HG02763 (cell line): ENCODE data around the gene VAMP4.
A peak's percentile ranks its signal among the peaks of the same experiment; 100 is the strongest.
"Not testable (repeated sequence)": the region's sequence is repeated elsewhere in the genome, so short reads cannot be mapped to it uniquely, and the experiment has no call there.

ENCODE experiments used
- ATAC-seq: cut with Tn5 transposase; IDR thresholded peaks from one replicate; pipeline ENCODE4 v1.9.1; 2021; ENCODE audit warnings: mild to moderate bottlenecking, moderate library complexity; ENCODE audit not compliant: unreplicated experiment

The VAMP4 gene

DNA sequence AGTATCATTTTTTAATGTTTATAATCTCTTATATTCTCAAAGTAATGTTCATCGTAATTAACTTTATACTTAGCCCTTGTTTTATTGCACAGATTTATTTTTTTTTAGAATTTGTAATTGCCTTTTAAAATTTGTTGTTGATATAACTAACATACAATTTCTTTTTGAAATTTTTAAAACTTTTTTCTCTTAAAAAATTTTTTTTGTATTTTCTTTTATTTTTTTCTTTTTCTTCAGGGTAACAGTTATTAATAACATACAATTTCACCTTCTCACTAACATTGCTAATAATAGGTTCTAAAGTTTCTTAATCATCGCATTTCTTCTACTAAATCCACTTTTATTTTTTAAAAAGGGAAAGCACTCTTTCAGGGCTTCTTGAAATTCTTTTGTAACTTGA is 11.3 kb upstream of the VAMP4 start:
- ATAC-seq = no peak

DNA sequence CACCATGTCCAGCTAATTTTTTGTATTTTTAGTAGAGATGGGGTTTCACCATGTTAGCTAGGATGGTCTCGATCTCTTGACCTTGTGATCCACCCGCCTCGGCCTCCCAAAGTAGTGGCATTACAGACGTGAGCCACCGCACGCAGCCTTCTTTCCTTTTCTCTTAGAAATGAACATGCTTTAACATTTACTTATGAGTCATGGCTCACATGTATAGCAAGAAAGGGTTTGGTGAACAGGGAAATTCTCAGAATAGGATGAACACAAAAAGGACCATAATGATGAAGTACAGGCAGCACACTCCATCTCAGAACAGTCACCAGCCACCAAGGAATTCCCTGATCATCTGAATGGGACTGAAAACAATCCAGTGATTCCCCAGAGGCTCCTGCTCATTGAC is 9.4 kb upstream of the VAMP4 start:
- ATAC-seq = no peak

DNA sequence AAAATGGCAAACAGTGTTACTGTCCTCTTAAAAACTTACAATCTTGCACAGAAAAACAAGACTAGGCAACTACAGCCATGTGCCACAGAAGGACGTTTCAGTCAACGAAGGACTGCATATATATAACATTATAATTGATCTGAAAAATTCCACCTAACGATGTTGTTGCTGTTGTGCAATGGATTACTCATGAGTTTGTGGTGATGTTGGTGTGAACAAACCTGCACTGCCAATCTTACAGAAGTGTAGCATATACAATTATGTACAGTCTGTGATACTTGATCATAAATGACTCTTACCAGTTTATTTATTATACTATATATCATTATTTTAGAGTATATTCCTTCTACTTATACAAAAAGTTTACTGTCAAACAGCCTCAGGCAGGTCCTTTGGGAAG is 6.8 kb upstream of the VAMP4 start:
- ATAC-seq = no peak

DNA sequence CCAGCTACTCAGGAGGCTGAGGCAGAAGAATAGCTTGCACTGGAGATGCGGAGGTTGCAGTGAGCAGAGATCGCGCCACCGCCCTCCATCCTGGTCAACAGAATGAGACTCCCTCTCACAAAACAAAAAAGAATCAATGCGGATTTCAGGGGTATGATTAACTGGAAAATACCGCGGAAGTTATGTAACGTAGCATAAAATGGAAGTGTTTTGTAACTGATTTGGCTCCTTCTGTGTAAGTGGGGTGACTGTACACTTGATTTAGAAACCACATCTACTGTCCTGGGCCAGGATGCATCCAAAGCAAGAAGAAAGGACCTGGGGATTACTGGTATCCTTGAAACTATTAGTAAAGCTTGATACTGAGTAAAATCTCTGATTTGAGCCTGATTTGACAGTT is 3.1 kb upstream of the VAMP4 start:
- ATAC-seq = no peak

DNA sequence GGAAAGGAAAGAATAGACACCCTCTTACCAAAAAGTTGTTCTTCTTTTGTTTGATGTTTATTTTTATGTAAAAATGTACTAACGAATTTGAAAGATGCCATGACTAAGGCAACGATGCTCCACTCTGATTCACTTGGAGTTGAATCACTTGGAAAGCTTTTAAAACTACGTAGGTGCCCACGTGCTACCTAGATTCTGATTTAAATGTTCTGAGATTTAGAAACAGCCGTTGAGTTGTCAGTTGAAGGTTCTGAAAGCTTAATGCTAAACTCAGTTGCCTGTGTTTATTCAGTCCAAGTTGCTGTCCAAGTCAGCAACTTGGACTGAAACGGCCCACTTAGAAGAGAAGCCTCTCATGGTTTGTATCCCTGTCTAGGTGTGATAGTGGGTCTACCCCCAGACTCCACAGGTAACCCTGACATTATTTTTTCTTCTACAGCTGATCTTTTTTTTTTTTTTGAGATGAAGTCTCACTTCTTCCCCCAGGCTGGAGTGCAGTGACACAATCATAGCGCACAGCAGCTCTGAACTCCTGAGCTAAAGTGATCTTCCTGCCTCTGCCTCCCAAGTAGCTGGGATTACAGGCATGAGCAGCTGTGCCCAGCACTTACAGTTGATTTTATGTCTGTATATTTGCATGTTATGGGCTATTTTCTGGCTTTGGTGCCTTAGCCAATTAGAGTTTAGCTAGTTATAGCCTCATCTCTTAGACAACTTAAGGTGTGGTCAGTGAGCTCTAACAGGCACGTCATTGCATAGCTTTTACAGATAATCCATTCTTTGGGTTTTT is 1.4 kb upstream of the VAMP4 start:
- ATAC-seq = no peak

DNA sequence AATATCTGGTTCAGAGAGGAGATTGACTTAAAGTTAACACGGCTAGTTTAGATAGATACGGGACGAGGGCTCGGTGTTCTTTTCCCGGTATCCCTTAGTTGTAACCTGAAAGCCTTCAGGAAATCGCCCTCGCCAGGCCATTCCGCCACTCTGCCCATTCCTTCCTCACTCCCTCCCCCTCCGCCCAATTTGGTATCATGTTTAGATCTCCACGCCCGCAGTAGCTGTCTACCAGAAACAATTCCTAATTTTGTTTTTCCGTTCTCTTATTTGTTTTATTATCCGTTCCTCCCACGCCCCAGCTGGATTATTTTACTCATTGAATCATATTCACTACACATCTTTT is 685 bp upstream of the VAMP4 start:
- ATAC-seq = no peak

DNA sequence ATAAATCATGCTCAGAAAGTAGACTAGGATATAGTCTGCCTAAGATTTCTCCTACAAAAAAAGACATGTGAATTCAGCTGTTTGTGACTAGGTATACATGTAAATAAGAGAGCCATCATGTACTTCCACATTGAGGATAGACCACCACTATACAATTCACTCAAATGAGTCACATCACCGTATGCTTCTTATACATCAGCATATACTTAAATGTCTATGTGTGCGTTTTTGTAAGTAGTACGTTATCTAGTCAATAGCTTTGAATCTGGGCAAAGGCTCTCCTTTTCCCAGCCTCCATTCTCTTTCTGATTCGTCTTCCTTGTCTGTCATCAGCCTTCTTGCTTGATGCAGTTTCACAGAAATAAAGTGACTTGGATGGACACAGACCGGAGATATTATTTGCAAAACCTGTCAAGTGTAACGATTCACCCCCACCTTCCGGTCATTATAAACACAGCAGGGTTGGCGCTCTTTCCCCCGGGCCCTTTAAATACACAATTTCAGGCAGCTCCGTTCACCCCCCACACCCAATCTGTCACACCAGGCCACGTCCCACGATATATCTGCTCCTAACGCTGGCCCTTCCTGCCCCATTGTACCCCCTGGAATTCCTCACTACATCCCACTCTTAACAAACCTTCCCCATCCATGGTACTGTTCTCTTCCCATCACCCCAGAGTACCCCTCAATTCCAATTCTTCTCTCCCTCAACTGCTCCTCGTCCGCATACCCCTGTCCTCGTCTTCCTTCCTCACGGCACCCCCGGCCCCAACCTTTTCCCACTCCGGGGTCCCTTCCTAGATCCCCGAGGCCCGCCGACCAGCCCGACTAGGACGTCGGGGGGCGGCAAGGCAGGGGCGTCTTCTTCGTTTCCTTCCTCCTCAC is 636 bp downstream of the VAMP4 start:
- ATAC-seq = peak; percentile 26

DNA sequence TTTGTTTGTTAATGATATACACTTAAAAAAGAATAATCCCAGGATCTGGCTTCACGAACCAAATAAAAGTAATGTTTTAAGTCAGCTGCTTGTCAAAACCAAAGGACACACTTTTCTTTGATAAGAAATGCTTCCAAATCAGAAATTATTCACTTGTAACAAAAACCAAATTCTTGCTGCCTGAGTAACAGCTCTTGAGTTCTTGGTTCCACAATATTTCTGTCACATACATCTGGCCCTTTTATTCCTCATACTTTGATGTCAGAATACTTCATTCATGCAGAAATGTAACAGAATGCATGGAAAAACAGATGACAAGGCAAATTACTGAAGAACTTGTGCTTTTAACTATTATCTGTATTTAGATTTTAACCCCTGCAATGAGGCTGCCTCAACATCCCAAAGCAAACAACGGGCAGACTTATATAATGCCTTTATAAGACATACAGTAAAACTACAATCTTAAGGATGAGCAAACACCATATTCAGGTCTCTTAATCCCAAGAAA is 1.5 kb downstream of the VAMP4 start:
- ATAC-seq = no peak

DNA sequence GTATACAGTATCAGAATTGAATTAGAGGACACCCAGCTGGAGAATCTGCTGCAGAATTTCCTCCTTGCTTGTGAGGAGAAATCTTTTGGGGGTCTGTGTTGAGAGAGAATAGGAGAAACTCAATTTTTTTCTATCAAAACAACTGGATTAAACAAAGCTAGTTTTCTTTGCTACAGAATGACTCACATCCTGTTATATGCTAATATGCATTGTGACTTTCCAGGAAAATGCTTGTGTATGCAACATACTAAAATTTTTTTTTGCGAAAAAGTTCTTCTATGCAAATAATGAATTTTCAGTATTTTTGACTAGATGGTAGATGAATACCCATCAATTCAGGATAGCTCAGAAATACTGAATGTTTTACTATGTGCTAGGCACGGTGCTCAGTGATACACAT is 2.2 kb downstream of the VAMP4 start:
- no peak for ATAC-seq

DNA sequence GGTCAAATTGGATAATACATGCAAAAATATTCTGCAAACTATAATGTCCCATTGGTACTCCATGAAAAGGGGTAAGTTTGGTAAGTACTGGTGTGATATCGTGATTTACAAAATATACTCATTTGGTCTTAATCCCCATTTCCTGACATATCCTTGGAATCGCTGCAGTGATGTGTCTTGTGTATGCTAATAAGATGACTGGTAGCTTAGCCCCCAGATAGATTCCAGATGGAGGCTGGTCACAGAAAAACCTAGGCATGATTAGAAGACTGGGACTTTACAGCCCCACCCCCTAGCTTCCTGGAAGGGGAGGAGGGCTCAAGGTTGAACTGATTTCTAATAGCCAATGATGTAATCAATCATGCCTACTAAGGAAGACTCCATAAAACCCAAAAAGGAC is 3.0 kb downstream of the VAMP4 start:
- ATAC-seq = no peak

DNA sequence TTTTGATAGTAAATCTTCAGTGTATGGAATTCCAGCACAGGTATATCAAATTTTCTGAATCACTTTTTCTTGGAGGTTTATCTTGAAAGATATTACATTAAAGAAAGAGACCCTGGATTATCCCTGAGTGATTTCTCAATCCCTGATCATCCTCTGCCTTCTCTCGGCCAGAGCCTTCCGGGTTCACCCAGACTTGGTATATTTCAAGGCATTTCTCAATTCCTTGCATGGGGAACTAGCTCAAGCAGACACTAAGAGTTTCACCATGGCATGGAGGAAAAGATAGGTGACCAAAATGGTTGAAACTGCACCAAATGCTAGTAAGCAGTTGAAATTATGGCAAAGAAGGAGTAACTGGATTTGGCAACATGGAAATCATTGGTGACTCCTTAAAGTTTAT is 5.7 kb downstream of the VAMP4 start:
- no peak for ATAC-seq

DNA sequence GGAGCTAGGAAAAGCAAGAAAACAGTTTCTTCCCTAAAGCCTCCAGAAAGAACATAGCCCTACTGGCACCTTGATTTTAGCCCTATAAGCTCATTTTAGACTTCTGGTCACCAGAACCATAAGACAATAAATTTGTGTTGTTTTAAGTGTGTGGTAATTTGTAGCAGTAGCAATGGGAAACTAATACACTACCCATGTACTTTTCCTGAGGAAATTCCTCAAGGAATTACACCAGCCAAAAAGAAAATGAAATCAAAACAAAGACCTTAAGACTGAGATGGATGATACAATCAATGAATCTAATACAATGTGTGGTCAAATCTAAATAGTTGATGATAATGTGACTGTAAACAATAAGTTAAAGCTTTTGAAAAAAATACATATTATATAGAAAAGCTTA is 11.8 kb downstream of the VAMP4 start:
- ATAC-seq = no peak

DNA sequence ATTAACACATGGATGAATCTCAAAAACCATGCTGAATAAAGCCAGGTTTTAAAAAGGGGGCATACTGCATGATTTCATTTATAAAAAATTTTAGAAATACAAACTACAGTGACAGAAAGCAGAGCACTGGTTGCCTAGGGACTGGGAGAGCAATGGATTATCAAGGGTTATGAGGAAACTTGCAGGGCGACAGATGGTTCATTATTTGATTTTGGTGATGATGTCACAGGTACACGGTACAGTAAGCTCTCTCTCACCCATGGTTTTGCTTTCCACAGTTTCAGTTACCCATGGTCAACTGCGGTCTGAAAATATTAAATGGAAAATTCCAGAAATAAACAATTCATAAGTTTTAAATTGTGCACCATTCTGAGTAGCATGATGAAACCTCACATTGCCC is 14.1 kb downstream of the VAMP4 start:
- ATAC-seq = no peak

DNA sequence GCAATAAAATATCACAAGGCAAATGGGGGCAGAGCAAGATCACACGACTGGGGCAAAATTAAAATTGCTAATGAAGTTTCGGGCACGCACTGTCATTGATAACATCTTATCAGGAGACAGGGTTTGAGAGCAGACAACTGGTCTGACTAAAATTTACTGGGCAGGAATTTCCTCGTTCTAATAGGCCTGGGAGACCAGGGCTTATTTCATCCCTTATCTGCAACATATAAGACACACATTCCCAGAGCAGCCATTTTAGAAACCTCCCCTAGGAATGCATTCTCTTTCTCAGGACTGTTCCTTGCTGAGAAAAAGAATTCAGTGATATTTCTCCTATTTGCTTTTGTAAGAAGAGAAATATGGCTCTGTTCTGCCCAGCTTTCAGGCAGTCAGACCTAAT is 18.7 kb downstream of the VAMP4 start:
- not testable (repeated sequence) for ATAC-seq

DNA sequence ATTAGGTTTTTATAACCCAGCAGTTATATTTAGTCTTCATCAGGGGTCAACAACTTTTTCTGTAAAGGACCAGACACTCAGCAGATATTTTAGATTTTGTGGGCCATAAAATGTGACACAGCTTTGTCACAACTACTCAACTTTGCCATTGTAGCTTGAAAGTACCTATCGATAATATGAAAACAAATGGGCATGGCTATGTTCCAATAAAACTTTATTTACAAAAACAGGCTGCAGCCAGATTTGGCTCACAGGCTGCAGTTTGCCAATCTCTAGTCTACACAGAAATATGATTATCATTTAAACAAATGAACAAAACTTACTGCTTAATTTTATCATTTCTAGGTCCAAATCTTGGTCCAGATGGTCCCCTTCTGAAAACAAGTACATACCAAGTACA is 23.0 kb downstream of the VAMP4 start:
- no peak for ATAC-seq

DNA sequence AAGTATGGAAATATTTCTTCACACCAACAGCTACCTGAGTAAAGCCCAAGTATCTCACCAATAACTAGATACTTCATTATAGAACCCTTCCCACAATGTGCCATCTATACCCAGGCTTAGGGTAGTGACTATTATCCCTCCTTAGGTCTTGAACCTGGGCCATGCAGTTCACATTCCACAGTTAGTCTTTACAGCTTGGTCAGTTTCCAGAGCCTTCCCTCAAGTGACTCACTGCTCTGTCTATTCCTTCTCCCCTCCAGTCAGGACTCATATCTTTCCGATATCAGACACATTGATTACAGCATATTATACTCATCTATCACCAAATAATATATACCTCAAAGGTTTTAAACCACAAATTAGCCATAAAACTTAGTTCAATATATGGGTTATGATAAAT is 23.6 kb downstream of the VAMP4 start:
- no peak for ATAC-seq

DNA sequence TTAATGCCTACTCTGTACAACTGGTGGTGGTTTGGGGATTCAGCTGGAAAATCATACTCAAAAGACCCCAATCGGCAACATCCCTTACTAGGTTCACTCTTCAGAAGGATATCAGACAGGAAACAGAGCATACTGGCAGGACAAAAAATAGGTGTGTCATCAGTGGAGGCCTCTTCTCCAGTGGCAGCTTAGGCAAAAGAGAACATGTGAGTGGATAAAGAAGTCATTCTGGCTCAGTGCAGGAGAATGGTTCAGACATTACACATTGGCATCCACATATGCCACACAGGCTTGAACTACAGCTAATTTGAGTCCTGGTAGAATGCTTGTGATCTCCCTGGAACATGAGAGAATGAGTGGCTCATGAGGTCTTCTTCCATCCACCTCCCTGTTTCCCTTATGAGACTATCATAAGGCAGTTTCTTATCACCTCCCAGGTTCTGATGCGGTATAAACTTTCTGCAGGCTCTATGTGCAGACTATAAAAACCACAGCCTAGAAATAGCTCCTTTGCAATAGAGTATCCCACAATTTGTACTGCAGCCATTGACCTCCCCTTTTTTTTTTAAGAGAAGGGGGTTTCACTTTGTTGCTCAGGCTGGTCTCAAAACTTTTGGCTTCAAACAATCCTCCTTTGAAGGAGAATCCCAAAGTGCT is 24.7 kb downstream of the VAMP4 start:
- ATAC-seq = no peak

DNA sequence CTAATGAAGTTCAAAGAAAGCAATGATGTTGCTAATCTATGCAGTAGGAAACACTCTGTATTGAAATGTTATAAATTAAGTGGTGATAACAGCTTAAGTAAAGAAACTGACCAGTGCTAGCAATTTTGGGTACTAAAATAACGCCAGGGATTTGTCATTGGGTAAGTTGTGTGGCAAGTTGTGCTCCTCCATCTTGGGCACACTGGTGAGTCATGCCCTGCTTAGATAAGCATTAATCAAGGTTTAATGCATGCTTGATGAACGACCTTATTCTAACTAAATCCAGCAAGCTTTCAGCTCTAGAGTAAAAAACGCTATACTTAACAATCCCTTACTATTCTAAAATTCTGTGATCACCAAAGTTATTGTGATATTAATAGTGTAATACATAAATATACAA is 25.2 kb downstream of the VAMP4 start:
- ATAC-seq = no peak

DNA sequence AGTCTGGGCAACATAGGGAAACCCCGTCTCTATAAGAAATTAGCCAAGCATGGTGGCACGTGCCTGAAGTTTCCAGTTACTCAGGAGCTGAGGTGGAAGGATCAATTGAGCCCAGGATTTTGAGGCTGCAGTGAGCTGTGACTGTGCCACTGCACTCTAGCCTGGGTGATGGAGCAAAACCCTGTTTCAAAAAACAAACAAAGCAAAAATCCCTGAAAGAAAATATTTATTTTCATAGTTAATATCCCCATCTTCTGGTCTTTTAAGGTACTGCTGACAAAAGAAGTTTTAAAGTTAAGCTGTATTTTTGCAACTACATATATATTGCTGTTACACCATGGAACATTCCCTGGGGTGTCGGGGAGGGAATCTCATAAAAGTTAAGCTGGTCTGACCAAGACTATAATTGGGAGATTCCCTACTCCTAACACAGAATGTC is 26.0 kb downstream of the VAMP4 start:
- no peak for ATAC-seq

DNA sequence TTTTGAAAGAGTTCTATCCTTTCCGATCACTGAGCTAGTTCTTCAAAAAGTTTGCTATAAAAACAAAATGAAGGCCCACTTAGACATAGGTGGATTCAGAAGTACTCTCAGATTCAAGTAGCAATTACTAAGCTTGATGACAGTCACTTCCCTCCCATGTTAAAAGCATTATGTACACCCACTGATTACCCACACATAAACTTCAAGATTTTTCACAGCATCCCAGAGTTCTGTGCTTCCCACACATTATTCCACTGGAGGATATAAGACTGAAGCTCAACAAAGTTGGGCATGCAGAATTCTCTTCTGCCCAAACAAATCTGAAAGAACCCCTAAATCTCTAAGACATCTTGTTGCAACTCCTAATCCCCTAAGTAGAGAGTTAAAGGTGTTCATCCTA is 29.5 kb downstream of the VAMP4 start:
- ATAC-seq = no peak

DNA sequence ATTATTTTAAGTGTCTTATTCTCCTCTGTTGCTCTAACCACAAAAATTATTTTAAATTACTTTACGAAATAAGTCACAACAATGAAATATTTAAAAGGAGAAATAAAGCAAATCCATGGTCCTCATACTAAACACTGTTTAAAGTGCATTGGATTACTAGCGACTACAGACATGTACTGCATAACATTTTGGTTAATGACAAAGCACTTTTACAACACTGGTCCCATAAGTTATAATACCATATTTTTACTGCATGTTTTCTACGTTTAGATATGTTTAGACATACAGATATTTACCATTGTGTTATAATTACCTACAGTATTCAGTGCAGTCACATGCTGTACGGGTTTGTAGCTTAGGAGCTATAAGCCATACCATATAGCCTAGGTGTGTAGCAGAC is 30.2 kb downstream of the VAMP4 start:
- ATAC-seq = no peak

DNA sequence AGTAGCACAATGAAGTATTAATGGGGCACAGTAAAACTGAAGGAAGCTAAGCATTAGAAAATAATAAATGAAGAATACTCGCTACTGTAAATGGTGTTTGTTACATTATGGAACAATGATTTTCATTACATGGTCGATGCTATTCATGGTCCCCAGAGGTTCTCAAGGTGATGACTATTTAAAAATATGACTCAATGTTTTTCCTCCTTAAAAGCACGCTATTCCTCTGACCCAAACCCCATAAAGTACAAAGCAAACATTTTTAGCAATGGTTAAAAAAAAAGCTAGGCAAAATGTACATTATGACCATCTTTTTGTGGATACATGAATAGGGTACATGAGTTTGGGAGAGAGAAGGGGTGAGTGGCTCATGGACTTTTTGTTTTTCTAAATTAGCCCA is 34.3 kb downstream of the VAMP4 start:
- ATAC-seq = no peak
